HepG2 (cell line): ENCODE measurements around the gene AGAP1. TPM values are rescaled to one million over a fixed set of nuclear protein-coding genes. Genes with fewer than 3 reads are reported as not detected.

Experiments
- NFYB ChIP-seq: sonication (generic); formaldehyde crosslinking; IDR thresholded peaks from 2 replicates; pipeline ENCODE4 v1.4.0; 2020; ENCODE audit warnings: missing genetic modification reagents
- SYNCRIP ChIP-seq: fragments of 200-400 bp; formaldehyde crosslinking; IDR thresholded peaks from 2 replicates; pipeline ENCODE4 v1.6.1; 2018; ENCODE audit warnings: mild to moderate bottlenecking, low read depth, low read length; ENCODE audit not compliant: insufficient read depth
- U2AF1 ChIP-seq: fragments of 200-400 bp; formaldehyde crosslinking; optimal IDR thresholded peaks from 2 replicates; pipeline ENCODE3; 2017; ENCODE audit warnings: mild to moderate bottlenecking, low read depth, low read length
- ZNF318 ChIP-seq: sonication (generic); formaldehyde crosslinking; IDR thresholded peaks from 2 replicates; pipeline ENCODE4 v1.4.0; 2020; ENCODE audit warnings: mild to moderate bottlenecking, missing genetic modification reagents
- ZNF382 ChIP-seq: sonication (generic); formaldehyde crosslinking; IDR thresholded peaks from 2 replicates; pipeline ENCODE4 v1.5.0; 2020; ENCODE audit warnings: missing genetic modification reagents, mild to moderate bottlenecking, borderline replicate concordance
- ZNF704 ChIP-seq: sonication (generic); formaldehyde crosslinking; IDR thresholded peaks from 2 replicates; pipeline ENCODE4 v1.8.1; 2023; ENCODE audit warnings: mild to moderate bottlenecking, inconsistent platforms, moderate library complexity, missing genetic modification reagents, borderline replicate concordance
- ZNF788 ChIP-seq: sonication (generic); formaldehyde crosslinking; IDR thresholded peaks from 2 replicates; pipeline ENCODE4 v1.5.0; 2020; ENCODE audit warnings: mild to moderate bottlenecking, missing genetic modification reagents, borderline replicate concordance
- polyA plus RNA-seq, 8 experiments: library from polyadenylated mRNA; depleted of rRNA in 3 of 8; stranded (reverse) in 7 of 8; unstranded in 1 of 8; fragments of >200 nt; fragmentation: Illumina TruSeq in 4 of 8; extraction: Trizol in 4 of 8; gene quantifications; 2 replicates each; pipeline versions ENCODE4 v1.2.1 to v1.2.3, GENCODE V29; 2011 to 2016; ENCODE audit warnings: low read depth in 4 of 8, missing spikeins in 1 of 8, mixed read lengths in 1 of 8; ENCODE audit not compliant: insufficient read depth in 1 of 8
- total RNA-seq, 5 experiments: library from RNA; depleted of rRNA; stranded (reverse); fragments of >200 nt; fragmentation: Illumina TruSeq; extraction: Trizol; gene quantifications; 2 replicates each; pipeline ENCODE4 v1.2.3, GENCODE V29; 2016; ENCODE audit warnings: low read depth in 1 of 5

The AGAP1 gene
- total and polyA plus RNA-seq, 2 of the 13 experiments (the other 11 are each of a cell fraction or from before 2014, with no cell fraction given), result 21.2 to 32.7 TPM

GRCh38 chr2:235668782-235669181 is 174.9 kb downstream of the AGAP1 start (continued):
- TF ChIP-seq ZNF704 (CRISPR knock-in tag) (no peak), ZNF788 (CRISPR knock-in tag) (no peak), SYNCRIP (no peak), ZNF318 (CRISPR knock-in tag) (no peak), NFYB (CRISPR knock-in tag) (no peak), U2AF1 (no peak), ZNF382 (CRISPR knock-in tag) (no peak)
